Ecto neural progenitor cell (in vitro differentiated cells): ENCODE results near the gene TP53I11.

Source experiments
- DNase-seq: peaks from one replicate; pipeline ENCODE4 v3.0.0-alpha.2; 2018; ENCODE audit warnings: low spot score

TP53I11 gene

DNA sequence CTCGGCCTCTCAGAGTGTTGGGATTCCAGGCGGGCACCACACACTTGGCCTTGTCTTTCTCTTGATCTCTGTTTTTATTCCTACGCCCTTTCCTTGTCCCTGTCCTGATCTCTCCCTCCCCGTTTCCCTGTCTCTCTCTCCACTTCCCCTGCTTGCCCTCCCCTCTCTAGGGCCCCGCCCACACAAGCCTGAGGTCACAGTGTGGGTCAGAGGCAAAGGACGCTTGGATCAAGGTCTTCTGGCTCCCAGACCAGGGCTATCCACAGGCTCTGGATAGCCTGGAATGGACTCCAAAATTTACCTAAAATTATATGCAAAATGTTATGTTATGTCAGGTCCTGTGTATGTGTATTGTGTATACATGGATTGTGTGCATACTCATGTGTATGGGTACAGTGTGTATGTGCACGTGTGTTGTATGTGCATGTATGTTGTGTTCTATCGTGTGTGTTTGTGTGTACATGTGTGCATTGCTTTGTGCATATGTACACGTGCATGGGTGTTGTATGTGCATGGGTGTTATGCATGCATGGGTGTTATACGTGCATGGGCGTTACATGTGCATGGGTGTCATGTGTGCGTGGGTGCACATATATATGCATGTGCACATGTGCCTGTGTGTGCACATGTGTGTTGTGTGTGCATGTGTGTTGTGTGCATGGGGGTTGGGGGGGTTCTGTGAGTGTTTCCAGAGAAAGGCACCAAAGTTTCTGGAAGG is 38.3 kb downstream of the TP53I11 start:
- no peak for DNase-seq

DNA sequence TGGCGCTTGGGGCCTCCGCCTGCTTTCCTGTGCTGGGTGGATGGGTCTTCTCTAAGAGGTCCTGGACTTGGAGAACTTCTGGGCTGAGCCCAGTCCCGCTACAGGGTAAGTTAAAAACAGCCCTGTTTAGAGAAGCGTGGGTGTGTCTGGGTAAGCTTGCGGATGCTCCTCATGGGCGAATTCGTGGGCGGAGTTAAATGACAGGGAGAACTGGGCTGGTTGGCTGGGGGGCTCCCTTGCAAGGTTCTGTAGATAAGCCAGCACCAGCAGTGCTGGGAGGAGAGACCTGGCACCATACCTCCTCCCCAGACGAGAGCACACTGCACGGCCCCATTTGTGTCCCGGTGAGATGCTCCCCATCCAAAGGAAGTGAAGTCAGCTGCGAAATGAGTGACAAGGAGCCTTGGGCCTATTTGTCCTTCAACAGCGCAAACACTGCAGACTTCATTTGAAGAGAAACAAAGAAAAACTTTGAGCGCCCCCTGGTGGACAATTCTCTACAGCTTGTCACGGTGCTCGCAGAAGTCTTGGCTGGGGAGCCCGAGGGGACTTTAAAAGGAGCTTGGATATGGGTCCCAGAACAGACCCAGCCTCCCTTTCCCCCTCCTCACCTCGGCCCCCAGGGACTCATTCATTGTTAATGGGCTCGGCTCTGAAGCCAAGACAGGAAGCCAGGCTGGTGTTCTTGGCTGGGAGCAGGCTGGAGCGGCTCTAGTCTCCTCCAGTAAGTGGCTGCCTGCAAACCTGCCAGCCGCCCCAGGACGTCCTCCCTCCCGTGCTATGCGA is 39.5 kb downstream of the TP53I11 start:
- peak; percentile 92 for DNase-seq

DNA sequence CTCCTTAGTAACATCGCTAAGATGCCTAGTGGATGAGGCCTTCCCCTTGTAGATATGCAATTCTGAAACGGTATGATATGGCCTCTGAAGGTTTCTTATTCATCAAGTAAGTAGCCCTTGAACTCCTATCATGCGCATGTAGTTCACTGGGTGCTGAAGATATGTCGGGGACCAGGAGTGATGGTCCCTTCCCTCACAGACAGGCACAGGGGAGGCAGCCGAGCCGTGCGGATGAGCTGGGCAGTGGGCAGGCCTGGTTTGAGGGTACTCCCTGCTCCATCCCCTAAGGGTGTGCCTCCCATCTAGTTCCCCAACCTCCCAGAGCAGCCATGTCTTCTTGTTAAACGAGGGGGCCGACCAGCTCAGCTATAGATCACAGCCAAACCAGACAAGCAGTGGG is 40.1 kb downstream of the TP53I11 start:
- DNase-seq, result no peak

DNA sequence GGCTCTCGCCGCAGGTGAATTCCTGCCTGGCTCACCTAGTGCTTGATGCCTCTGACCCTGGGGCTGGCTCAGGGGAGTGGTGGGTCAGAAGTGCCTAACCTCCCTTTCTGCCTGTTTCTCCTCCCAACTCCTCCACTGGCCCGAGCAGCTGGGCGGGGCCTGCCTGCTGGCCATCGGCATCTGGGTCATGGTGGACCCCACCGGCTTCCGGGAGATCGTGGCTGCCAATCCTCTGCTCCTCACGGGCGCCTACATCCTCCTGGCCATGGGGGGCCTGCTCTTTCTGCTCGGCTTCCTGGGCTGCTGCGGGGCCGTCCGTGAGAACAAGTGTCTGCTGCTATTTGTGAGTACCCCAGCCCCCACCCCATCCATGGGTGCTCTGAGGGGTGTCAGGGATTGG is 41.1 kb downstream of the TP53I11 start:
- no peak for DNase-seq

DNA sequence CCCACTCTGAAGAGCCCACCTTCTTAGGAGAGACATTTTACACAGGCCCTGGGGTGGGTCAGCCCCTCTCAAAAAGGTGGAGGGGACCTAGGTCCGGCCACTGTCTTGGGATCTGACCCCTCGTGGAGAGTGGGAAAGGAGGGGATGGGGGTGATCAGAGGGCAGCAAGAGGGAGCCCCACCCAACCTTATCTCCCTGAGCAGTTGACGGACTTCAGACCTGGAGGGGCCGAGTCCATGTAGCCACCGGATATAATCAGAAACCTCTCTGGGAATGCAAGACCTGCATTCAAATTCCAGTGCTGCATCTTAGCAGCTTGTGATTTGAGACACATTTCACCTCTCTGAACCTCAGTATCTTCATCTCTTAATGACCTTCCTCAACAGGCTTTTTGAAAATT is 44.0 kb downstream of the TP53I11 start:
- no peak for DNase-seq

DNA sequence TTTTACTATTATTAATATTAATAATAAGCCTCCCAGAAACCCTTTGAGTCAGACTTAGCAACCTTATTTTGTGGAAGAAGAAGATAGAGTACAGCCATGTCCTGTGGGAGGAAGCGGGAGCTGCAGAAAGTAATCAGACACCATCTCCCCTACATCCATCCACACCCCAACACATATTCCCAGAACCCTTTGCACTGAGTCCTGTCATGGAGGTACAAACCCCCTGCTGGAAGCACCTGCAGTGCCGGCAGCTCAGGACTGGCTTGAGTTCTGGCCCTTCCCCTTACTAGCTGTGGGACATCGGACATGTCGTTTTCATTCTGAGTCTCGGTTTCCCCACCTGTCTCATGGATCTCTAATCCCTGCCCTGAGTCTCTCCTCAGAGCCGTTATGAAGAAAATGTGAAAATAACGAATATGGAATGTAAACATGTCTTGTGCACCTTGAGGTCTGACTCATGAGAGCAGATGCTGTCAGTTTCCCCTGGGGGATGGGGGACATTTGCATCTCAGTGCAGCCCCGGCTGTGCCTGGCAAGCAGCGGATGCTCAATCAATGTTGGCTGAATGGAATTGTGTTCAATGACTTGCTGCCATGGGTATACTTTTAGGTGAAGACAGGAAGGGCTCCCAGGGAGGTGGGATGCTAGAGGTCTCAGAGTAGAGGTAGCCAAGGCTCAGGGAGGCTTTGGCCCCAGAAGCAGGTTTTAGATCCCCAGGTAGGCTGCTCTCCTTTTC is 45.4 kb downstream of the TP53I11 start:
- no peak for DNase-seq

DNA sequence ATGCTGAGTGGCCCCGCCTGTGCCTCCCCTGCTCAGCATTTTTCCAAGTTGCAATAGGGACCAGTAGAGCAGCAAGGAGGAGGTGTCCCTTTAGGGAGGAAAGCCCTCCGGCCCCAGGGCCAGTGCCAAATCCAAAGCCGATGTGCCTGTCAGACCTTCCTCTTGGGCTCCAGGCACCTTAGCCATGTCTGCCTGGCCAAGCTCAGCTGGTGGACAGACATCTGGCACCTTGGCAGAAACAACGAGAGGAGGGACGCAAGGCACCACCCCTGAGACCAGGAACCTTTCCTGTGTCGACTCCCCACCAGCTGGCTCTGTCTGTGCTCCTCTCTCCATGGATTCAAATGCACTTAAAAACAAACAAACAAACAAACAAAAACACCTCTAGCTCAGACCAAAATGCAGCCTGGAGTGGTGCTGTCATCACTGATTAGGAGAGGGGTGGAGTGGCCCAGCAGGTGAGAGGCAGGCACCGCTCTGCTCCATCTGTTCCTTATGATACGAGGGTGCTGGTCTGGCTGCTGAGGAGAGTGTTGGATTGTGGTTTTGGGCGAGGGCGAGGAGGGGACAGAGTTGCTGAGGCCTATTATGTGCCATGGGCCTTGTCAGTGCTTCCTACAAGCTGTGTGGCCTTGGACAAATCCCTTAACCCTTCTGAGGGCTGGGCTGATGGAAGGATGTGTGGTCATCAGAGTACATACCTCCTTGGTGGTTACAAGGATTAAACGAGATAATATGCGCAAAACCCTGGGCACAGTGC is 46.2 kb downstream of the TP53I11 start:
- DNase-seq, result no peak

DNA sequence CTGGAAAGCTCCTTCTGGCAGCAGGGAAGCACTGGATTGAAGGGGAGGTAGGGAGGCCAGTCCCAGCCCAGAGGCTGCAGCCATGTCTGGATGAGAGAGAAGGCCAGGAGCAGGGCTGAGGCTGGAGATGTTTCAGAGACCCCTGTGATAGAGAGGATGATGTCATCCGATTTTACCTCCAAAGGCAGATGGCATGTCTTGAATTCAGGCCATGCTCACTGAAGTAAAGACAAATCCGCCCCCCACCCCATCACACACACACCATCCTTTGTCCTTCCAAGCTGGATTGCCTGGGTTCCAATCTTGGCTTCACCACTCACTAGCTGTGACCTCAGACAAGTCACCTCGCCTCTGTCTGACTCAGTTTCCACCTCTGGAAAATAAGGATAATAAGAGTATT is 47.2 kb downstream of the TP53I11 start:
- no peak for DNase-seq

DNA sequence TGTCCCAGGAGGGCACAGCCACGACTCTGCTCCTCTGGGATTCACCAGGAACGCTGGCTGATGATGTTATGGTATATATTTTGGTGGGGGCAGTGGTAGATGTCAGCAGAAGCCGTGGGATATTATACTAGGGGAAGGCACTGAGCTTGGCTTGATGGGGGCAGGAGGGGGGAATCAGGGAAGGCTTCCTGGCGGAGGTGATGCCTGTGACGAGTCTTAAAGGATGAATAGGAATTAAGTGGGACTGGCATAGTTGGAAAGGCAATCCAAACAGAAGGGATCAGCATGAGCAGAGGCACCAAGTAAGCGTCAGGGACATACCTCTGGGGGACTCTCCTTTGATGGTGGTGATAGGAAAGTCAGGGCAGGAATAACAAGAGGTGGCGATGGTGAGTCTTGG is 47.6 kb downstream of the TP53I11 start:
- DNase-seq, result no peak

DNA sequence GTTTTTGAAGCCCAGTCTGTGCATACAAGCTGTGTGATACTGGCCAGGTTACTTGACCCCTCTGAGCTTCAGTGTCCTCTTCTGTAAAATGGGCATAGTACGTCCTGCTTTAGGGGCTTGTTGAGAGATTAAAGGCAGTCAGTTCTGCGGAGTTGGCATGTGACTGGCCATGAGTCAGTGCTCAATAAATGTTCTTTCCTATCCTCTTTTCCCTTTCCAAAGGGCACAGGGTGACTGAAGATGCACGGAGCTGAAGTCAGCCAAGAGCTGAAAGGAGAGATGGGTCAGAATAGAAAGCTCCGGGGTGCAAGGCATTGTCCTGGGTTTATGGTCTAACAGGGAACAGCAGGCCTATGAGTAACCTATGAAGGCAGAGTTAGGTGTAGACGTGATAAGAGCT is 48.9 kb downstream of the TP53I11 start:
- DNase-seq, result no peak

DNA sequence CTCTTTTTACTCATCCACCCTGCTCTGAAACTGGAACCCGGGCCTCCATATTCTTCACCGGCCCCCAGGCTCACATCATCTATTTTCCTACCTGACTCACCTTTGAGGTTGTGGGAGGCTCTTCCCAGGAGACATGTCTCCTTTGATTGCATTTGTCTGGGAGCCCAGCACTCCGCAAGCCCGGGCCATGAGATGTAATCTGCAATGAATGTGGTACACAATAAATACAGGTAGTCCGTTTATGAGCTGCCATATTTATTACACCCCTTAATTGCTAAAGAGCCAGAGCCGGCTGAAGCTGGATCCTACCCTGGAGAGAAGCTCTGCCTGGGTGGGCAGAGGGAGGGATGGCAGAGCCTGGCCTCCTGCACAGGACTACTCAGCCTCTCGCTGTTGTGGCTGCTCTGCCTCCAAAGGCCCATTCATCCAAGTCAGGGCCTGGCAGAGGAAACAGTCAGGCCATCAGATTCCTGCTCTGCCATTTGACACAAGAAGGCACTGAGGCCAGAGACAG is 49.5 kb downstream of the TP53I11 start:
- DNase-seq, result no peak

DNA sequence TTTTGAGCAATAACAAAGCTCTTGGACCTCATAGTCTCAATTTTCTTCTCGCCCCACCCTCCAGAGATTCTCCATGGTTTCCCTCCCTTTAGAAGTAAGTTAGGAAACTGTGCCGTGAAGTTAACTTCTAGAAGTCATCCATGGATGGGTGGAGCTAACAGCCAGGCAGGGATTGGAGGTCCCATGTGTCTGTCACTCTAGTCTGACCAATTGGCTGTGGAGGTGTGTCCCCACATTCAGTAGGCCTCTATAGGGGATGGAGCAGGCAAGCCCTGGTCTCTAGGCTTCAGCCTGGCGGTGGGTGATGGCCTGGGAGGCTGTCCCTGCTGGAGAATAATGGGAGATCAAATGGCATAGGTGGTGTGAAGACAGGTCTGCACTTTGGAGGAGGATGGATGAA is 50.7 kb downstream of the TP53I11 start:
- no peak for DNase-seq

DNA sequence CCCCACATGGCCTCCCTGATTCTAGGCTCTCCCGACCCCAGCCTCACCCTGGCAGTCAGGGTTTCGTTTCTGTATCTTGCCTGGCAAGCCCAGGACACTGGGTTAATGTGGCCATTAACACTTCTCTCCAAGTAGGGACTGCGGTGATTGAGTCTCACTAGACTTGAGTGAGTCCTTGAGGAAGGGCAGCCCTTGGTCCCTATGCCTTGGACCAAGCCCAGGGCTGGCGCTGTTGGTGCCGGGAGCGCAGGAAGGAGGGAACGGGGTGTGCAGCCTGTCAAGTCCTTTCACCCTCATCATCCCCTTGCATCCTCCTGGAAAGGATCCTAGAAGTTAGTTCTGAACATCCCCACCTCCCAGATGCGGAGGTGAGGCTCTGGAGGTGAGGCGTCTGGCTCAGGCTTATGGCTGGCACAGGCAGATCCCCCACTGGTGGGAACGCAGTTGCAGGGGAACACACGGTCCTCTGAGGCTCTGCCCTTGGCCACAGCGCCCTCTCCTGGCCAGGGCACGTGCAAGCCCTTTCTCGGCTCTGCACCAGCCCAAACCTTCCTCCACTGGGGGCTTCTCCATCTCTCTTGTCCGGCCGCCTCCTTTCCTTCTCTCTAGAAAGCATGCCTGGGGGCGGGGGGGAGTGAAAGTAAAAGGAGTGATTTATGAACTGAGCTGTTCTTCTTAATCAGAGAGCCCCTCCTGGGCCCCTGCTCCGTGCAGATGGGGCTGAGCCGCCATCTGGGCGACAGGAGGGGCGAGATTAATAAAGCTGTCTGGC is 56.7 kb downstream of the TP53I11 start:
- DNase-seq, result peak; percentile 89

DNA sequence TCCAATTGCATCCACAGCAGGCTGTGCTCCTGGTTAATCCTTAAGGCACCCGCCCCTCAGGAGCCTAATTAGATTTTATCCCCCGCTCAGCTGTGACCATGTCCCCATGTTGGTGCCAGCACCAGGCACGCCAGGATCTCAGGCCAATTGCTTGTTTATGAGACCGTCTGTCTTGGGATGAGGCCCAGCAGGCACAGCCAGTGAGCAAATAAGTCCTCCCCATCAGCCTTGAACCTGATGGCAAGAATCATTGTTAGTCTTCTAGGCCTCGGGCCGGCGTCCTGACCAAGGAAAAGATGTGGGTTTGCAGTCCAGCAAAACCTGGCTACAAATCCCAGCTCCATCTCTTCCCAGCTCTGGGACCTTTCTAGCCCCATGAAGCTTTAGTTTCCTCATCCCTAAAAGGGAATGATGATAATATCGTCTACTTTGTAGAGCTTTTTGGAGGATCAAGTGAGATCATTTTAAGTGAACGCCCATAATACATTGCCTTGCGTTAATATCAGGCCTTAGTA is 57.3 kb downstream of the TP53I11 start:
- no peak for DNase-seq

DNA sequence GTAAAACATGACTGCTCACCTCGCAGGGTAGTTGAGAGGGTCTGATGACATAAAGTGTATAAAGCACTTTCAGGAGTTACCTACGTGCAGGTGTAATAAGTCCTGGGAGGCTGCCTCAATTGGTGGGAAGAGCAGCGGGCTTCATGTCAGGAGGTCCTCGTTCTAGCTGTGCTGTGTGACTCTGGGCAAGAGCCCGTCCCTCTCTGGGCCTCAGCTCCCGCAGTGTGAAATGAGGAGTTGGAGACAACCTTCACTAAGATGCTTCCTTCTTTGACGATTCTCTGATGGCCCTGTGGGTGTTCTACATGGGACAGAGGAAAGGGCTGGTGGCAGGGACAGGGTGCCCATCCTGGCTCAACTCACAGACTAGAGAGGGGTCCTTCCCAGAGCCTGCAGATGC is 57.8 kb downstream of the TP53I11 start:
- no peak for DNase-seq

DNA sequence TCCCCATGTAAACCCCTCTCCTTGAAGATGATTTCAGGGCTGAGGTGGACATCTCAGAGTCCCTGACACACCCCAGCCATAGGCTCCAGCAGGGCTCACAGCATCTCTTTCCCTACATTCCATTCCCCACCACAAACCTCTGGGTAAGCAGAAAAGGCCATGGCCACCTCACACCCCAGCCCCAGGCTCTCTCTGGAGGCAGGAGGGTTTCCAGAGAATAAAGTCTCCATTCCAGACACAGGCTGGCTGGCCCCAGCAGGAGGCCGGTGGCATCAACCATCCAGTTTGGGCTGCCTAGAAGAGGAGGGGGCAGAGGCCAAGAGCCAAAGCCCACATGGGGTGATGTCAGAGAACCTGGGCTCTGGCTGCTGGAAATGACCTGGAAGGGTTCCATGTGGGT is 61.4 kb downstream of the TP53I11 start:
- no peak for DNase-seq

DNA sequence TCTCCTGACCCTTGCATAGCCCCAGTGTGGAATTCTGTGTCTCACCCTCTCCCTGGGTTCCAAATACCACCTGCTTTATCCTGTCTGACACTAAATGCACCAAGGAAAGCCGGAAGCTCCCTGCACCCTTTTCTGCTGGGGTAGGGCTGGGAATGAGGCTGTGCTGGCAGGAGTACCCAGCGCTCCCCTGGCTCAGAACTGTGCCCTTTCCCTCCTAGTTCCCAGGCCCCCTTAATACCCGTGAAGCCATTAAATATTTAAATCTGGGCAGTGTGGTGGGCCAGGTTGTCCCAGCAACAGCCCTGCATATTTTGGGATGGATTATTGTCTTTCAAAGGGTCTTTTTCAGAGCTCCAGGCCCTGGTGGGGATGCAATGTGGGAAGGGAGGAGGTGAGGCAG is 63.0 kb downstream of the TP53I11 start:
- no peak for DNase-seq

DNA sequence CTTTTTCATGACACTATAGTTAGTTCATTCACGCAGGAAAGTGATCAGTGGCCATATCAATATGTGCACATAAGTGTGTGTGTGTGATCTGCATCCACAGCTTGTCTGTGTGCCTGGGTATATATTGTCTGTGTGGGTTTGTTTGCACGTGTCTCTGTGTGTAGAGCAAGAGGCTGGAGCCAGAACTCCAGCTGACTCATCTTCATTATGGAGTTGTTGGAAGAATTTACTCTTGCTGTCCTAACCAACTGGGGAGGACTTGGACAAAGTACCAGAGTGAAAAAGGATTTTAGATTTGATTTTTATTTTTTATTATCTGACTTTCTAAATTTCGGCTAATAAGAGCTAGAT is 63.9 kb downstream of the TP53I11 start:
- DNase-seq, result no peak

DNA sequence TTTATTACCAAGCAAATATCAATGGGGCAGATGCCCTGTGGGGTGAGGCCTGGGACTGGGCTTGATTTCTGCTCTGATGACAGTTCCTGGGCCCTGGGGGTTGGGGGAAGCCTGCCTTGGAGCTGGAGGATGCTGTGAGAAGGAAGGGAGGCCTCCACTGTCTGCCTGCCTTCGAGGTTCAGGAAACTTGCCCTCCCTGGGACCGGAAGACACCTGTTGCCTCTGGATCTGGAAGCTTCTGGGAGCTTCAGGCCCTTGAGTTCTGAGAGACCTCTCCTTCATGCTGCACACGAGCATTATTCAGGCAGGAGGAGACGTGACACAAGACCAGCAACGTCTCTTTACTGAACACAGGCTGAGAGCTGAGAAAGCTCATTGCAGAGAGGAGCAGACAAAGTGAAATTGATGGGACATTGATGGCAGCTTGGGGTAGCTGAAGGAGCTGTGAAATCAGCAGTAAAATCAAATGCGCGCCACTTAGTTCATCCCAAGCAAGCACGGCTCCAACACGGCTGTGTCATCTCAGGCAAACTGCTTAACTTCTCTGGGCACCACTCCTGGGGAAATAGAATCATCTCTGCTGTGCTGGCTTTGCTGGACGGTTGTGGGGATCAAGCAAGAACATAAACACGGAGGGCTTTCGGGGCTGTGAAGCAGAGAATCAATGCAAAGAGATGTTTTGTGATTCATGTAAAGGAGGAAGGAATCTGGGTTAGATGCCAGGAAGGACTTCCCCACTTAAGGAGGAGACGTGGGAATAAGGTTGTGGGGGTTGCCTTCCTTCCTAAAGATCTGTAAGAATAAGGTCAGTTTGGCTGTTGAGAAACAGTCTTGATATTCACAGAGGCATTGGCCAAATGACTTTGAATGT is 64.5 kb downstream of the TP53I11 start:
- no peak for DNase-seq
